ENCODE results near the gene TCEAL2. TPM values are rescaled to one million over a fixed set of nuclear protein-coding genes. Genes with fewer than 3 reads are reported as not detected.
"Not testable (repeated sequence)": the region's sequence is repeated elsewhere in the genome, so short reads cannot be mapped to it uniquely, and the experiment has no call there.

The TCEAL2 gene
- total RNA-seq: not detected

DNA sequence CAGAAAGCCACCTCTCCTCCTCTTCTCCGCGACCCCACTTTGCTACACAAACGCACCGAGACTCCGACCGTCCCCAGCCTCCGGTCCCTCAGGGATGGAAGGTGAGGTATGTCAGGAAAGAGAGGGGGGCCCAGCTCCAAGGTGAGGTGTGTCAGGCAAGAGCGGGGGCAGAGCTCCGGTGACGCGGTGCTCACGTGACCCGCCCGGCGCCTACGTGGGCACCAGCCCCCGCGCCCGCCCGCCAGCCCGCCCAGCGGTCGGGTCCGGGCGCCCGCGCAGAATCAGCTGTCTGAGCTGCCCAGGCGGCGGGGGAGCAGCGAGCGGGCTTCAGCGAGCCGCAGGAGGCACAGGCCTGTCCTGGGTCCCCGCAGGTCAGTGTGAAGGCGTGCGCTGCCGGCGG is at the start of gene TCEAL2:
Gene TCEAL2 (plus strand): TSS at position 244 of the 400 bp plus-strand sequence. CDS start 1,152 bp downstream, outside the sequence.
- intact Hi-C loops (cut with DNase I; ENCODE audit: low total_unique reads); ATAC-seq; H3K4me3 ChIP-seq; H3K27ac ChIP-seq; H3K36me3 ChIP-seq; in situ Hi-C loops (cut with MboI; ENCODE audit: low sequenced_read_pairs in 4 of 4); H3K9me3 ChIP-seq; DNase-seq; H3K27me3 ChIP-seq; H3K4me1 ChIP-seq: not testable (repeated sequence)

DNA sequence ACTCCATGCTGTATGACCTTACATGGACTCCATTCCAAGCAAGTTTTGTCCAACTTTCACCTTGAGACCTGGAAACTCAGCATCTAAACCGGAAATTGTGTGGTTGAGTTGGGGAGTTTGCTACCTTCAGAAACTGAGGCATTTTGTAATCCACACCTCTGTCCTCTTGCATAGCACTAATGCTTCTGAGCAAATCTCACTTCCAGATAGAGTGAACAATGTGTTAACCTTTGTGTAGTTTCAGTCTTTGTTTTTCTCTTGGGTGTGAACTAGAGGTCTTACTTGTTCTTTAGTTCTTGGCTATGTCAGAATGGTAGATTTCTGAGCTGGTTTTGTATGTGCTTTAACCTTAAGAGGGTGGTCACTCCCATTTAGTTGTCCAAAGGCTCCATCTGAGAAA is 48.1 kb upstream of the TCEAL2 start:
- DNase-seq: no peak
- Histone ChIP-seq H3K4me3 (no peak overlapping the region), H3K36me3 (no peaks in the 10 kb centered on the region), H3K9me3 (no peaks in the 10 kb centered on the region), H3K4me1 (no peaks in the 10 kb centered on the region), H3K27ac (no peak overlapping the region), H3K27me3 (peaks cover 0 to 8% (median 0%) of the 10 kb centered on the region in 3 donors)
- intact Hi-C loops (cut with DNase I; ENCODE audit: low total_unique reads) (loop anchor here (10.0 kb wide), 1 partner anchor 63 kb away; no protein-coding TSS in a partner anchor), in situ Hi-C loops (cut with MboI; ENCODE audit: low sequenced_read_pairs in 4 of 4) (no loop called here)
- ATAC-seq: no peak
- TF ChIP-seq POLR2A (IDR thresholded peaks at IDR 0.05) (no peak), CTCF (IDR thresholded peaks at IDR 0.05 in 4 of 5, conservative IDR thresholded peaks at IDR 0.05 in 1 of 5) (no peak)

DNA sequence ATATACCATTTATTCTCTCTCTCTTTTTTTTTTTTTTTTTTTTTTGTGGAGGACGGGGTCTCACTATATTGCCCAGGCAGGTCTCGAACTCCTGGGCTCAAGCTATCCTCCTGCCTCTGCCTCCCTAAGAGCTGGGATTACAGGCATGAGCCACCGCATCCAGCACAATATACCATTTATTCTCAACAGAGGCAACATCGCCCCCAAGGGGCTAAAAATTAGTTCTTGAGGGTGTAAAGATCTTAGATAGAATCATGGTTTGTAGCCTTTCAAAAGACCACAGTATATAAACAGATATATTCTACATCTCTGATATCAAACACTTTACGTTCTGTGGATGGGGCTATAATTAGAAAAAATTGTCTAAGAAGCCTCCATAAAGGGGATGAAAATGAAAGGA is 39.8 kb upstream of the TCEAL2 start:
- DNase-seq (no peak), ATAC-seq (no peak)
- H3K27me3 ChIP-seq: no peaks in the 10 kb centered on the region
- H3K27ac ChIP-seq: no peak overlapping the region
- H3K4me3 ChIP-seq: no peak overlapping the region
- H3K4me1 ChIP-seq: no peaks in the 10 kb centered on the region
- intact Hi-C loops (cut with DNase I; ENCODE audit: low total_unique reads): no loop called here
- TF ChIP-seq CTCF (IDR thresholded peaks at IDR 0.05 in 4 of 5, conservative IDR thresholded peaks at IDR 0.05 in 1 of 5) (no peak), POLR2A (IDR thresholded peaks at IDR 0.05) (no peak)
- in situ Hi-C loops (cut with MboI; ENCODE audit: low sequenced_read_pairs in 4 of 4): no loop called here
- no peaks in the 10 kb centered on the region for H3K9me3 ChIP-seq
- no peaks in the 10 kb centered on the region for H3K36me3 ChIP-seq

DNA sequence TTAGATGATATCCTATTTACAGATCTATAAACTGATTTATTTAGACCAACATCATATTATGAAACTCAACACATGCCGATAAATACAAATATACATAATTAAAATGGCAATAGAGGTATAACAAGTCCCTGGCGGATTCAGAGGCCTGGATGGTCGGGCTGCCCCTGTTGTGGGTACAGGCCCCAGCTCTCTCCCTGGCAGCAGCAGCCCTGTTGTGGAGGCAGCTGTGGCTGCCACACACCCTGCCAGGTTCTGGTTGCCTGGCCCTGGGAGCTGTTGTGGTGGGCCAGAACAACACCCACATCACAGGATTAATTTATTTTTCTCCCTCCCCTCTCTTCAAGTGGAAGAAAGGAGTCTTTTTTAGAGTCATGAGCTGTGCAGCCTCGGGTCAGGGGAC is 12.1 kb upstream of the TCEAL2 start:
- H3K27me3 ChIP-seq: peaks cover 0 to 4% (median 0%) of the 10 kb centered on the region in 3 donors
- intact Hi-C loops (cut with DNase I; ENCODE audit: low total_unique reads): no loop called here
- H3K36me3 ChIP-seq: no peaks in the 10 kb centered on the region
- in situ Hi-C loops (cut with MboI; ENCODE audit: low sequenced_read_pairs in 4 of 4): loop anchor here in 1 of 4 donors (25.0 kb wide), 1 partner anchor 101 kb away; no protein-coding TSS in a partner anchor
- no peaks in the 10 kb centered on the region for H3K4me1 ChIP-seq
- no peak for DNase-seq
- no peak overlapping the region for H3K27ac ChIP-seq
- H3K4me3 ChIP-seq: no peak overlapping the region
- H3K9me3 ChIP-seq: no peaks in the 10 kb centered on the region
- TF ChIP-seq POLR2A (IDR thresholded peaks at IDR 0.05) (no peak), CTCF (IDR thresholded peaks at IDR 0.05 in 4 of 5, conservative IDR thresholded peaks at IDR 0.05 in 1 of 5) (no peak)
- no peak for ATAC-seq

DNA sequence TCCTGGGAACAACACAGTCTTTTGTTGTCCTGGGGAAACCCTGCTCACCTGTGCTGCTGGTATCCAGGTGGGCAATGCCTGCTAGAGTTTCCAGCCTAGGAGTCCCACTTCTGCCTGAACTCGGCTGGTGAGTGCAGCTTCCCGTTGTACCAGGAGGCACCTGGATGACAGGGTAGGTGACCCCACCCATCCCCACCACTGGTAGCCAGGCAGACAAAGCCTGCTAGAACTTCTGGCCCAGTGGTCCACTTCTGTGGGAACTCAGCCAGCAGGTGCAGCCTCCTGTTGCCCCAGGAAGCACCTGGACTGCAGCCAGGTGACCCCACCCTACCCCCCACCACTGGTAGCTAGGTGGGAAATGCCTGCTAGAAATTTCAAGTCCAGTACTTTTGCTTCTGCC is 9.7 kb upstream of the TCEAL2 start:
- in situ Hi-C loops (cut with MboI; ENCODE audit: low sequenced_read_pairs in 4 of 4) (loop anchor here in 1 of 4 donors (25.0 kb wide), 1 partner anchor 103 kb away; no protein-coding TSS in a partner anchor), intact Hi-C loops (cut with DNase I; ENCODE audit: low total_unique reads) (no loop called here)
- Histone ChIP-seq H3K27ac (no peak overlapping the region), H3K27me3 (peaks cover 0 to 4% (median 0%) of the 10 kb centered on the region in 3 donors), H3K9me3 (no peaks in the 10 kb centered on the region), H3K36me3 (no peaks in the 10 kb centered on the region), H3K4me3 (no peak overlapping the region), H3K4me1 (no peaks in the 10 kb centered on the region)
- DNase-seq (no peak), ATAC-seq (no peak)
- TF ChIP-seq POLR2A (IDR thresholded peaks at IDR 0.05) (no peak), CTCF (IDR thresholded peaks at IDR 0.05 in 4 of 5, conservative IDR thresholded peaks at IDR 0.05 in 1 of 5) (no peak)

DNA sequence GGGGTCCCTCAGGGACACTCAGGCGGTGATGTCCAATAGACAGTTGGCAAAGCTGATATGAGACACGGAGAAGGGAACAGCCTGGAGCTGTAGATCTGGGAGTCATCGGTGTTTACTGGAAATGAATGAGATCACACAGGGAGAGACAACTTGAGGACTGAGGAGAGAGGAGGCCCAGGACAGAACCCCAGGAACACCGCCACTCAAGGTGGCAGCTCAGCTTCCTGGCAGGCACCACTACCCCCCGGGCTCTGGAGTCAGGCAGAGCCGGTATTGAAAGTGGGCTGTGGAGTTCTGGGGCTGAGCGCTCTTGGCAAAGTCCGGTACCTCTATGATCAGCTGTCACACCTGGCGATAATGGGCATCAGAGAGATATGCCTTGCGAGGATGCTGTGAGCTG is 465 bp upstream of the TCEAL2 start:
- ATAC-seq: not testable (repeated sequence)

GRCh38 chrX:102126080-102126818 is 770 bp downstream of the TCEAL2 start:
- in situ Hi-C loops (cut with MboI; ENCODE audit: low sequenced_read_pairs in 4 of 4); H3K36me3 ChIP-seq; ATAC-seq; H3K9me3 ChIP-seq; H3K27ac ChIP-seq; H3K4me3 ChIP-seq; H3K4me1 ChIP-seq; DNase-seq; H3K27me3 ChIP-seq; intact Hi-C loops (cut with DNase I; ENCODE audit: low total_unique reads): not testable (repeated sequence)

More for the DNA sequence above, 465 bp upstream of the TCEAL2 start:
- H3K27ac ChIP-seq; in situ Hi-C loops (cut with MboI; ENCODE audit: low sequenced_read_pairs in 4 of 4); H3K36me3 ChIP-seq; intact Hi-C loops (cut with DNase I; ENCODE audit: low total_unique reads); H3K27me3 ChIP-seq; H3K4me3 ChIP-seq; DNase-seq; H3K4me1 ChIP-seq; H3K9me3 ChIP-seq: not testable (repeated sequence)
